ENCODE results near the gene GAL. TPM values are rescaled to one million over a fixed set of nuclear protein-coding genes. Genes with fewer than 3 reads are reported as not detected.
A peak's percentile ranks its signal among the peaks of the same experiment; 100 is the strongest.

GAL gene
- total and polyA plus RNA-seq, 3 donors from 2014 or later: 1.1 to 1.3 TPM; not detected in 1

- H3K4me1 ChIP-seq: no peaks in the 10 kb centered on the region
- no peak for TF ChIP-seq POLR2A (IDR thresholded peaks at IDR 0.05)
- no peak for TF ChIP-seq CTCF (IDR thresholded peaks at IDR 0.05)
- H3K9me3 ChIP-seq: no peaks in the 10 kb centered on the region
- DNase-seq: no peak
- WGBS, 2 donors: 59 to 82% methylated on average over 9 of the region's 9 CpGs
- no peak overlapping the region for H3K27ac ChIP-seq
- no peaks in the 10 kb centered on the region for H3K36me3 ChIP-seq (ENCODE audit: low read depth, missing control alignments)
- no peaks in the 10 kb centered on the region for H3K27me3 ChIP-seq
- no peak overlapping the region for H3K4me3 ChIP-seq
- intact Hi-C loops (cut with DNase I; ENCODE audit: low total_unique reads): no loop called here
These were observed 1.8 kb upstream of the GAL start for GRCh38 chr11:68682531-68682961.

- WGBS, 2 donors: 62 to 89% methylated on average over 2 to 7 of the region's 7 CpGs
- intact Hi-C loops (cut with DNase I; ENCODE audit: low total_unique reads): no loop called here
- Histone ChIP-seq H3K4me1 (no peaks in the 10 kb centered on the region), H3K4me3 (no peak overlapping the region), H3K36me3 (ENCODE audit: low read depth, missing control alignments) (no peaks in the 10 kb centered on the region), H3K27ac (no peak overlapping the region), H3K27me3 (no peaks in the 10 kb centered on the region), H3K9me3 (no peaks in the 10 kb centered on the region)
- TF ChIP-seq CTCF (IDR thresholded peaks at IDR 0.05) (no peak), POLR2A (IDR thresholded peaks at IDR 0.05) (no peak)
- DNase-seq: no peak
These were observed 1.2 kb upstream of the GAL start for GRCh38 chr11:68683121-68683520.

- 37 to 40% methylated on average over 1 to 31 of the region's 37 CpGs for WGBS, 2 donors
- intact Hi-C loops (cut with DNase I; ENCODE audit: low total_unique reads): no loop called here
- no peak for TF ChIP-seq POLR2A (IDR thresholded peaks at IDR 0.05)
- no peak for TF ChIP-seq CTCF (IDR thresholded peaks at IDR 0.05)
- no peak for DNase-seq
- H3K9me3 ChIP-seq: no peaks in the 10 kb centered on the region
- no peaks in the 10 kb centered on the region for H3K36me3 ChIP-seq (ENCODE audit: low read depth, missing control alignments)
- no peak overlapping the region for H3K27ac ChIP-seq
- H3K27me3 ChIP-seq: no peaks in the 10 kb centered on the region
- H3K4me3 ChIP-seq: peak overlapping the region in 1 of 2 donors; percentile 48
- no peaks in the 10 kb centered on the region for H3K4me1 ChIP-seq
These were observed 584 bp upstream of the GAL start for GRCh38 chr11:68683536-68684384.

GRCh38 chr11:68685656-68686380 is 1.5 kb downstream of the GAL start:
- TF ChIP-seq POLR2A (IDR thresholded peaks at IDR 0.05) (no peak), CTCF (IDR thresholded peaks at IDR 0.05) (no peak)
- DNase-seq: no peak
- Histone ChIP-seq H3K27me3 (no peaks in the 10 kb centered on the region), H3K27ac (no peak overlapping the region), H3K4me1 (no peaks in the 10 kb centered on the region), H3K4me3 (no peak overlapping the region), H3K9me3 (no peaks in the 10 kb centered on the region), H3K36me3 (ENCODE audit: low read depth, missing control alignments) (no peaks in the 10 kb centered on the region)
- 70 to 87% methylated on average over 16 to 18 of the region's 18 CpGs for WGBS, 2 donors
- intact Hi-C loops (cut with DNase I; ENCODE audit: low total_unique reads): no loop called here
